Measurements from ENCODE around the gene EMILIN1.
A peak's percentile ranks its signal among the peaks of the same experiment; 100 is the strongest.
"Not testable (repeated sequence)": the region's sequence is repeated elsewhere in the genome, so short reads cannot be mapped to it uniquely, and the experiment has no call there.

The EMILIN1 gene

DNA sequence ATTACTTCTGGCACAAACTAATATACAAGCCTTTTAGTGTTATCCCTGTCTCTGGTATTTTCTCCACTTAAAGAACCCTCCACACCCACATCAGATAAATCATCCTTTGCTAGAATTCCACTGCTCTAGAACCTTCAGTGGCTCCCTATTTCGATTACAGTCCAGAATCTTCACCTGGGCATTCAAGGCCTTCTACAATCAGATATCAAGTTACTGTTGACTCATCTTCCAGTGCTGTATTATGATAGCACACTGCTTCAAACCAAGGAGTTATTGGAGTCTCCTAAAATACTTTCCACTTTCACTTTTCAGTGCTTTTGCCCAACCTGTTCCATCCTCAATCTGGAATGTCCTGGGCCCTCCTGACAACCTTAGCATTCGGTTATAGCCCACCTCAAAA is 37.1 kb downstream of the EMILIN1 start:
- H3K4me1 ChIP-seq: peaks cover 0 to 11% (median 2%) of the 10 kb centered on the region in 10 experiments; a peak in 5 of 20 replicates
- H4K20me1 ChIP-seq: no peaks in the 10 kb centered on the region; a peak in 1 of 22 replicates
- H3K4me2 ChIP-seq: no peak overlapping the region
- no peaks in the 10 kb centered on the region for H3K9me3 ChIP-seq (replicated peaks in 1 of 11)
- no peak overlapping the region for H3K4me3 ChIP-seq
- peaks cover 33 to 37% (median 36%) of the 10 kb centered on the region in 11 experiments for H3K27me3 ChIP-seq
- H3K36me3 ChIP-seq: no peaks in the 10 kb centered on the region
- no peak for TF ChIP-seq Cebpa-rat (IDR thresholded peaks at IDR 0.05)
- H3K27ac ChIP-seq: no peak overlapping the region
- no peak overlapping the region for H3K9ac ChIP-seq

DNA sequence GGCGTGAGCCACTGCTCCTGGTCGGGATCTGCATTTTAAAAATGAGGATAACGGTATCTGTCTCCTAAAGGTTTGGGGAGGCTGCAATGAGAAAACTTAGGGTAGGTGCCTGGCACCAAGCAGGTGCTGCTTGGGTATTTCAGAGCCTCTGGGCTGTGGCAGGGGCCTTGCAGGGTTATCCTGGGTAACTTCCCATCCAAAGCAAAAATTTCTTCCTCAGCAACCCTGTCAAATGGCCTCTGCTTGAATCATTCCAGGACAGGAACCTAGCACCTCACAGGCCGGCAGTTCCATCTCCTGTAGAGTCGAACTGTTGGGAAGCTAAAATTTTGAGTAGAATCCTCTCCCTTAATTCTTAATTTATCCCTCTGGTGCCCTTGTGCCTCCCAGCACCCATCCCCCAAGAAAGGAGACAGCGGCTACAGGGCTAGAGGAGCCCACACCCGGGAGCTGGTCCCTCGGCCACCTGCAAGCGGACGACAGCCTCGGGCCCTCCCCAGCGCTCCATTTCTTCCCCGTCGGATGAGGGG is 39.6 kb downstream of the EMILIN1 start:
- peak overlapping the region; percentile 50 to 72 (median 62) for H3K4me3 ChIP-seq
- H3K27me3 ChIP-seq: peaks cover 44 to 63% (median 62%) of the 10 kb centered on the region in 11 experiments
- H3K4me2 ChIP-seq: peak overlapping the region; percentile 78 to 94 (median 85)
- peaks cover 0 to 11% (median 2%) of the 10 kb centered on the region in 10 experiments; a peak in 5 of 20 replicates for H3K4me1 ChIP-seq
- H3K36me3 ChIP-seq: no peaks in the 10 kb centered on the region
- H4K20me1 ChIP-seq: no peaks in the 10 kb centered on the region; a peak in 1 of 22 replicates
- TF ChIP-seq Cebpa-rat (IDR thresholded peaks at IDR 0.05): no peak
- no peaks in the 10 kb centered on the region for H3K9me3 ChIP-seq (replicated peaks in 1 of 11)
- H3K27ac ChIP-seq: no peak overlapping the region
- peak overlapping the region in 8 of 11 experiments; percentile 48 to 74 (median 63); a peak in 11 of 22 replicates for H3K9ac ChIP-seq

DNA sequence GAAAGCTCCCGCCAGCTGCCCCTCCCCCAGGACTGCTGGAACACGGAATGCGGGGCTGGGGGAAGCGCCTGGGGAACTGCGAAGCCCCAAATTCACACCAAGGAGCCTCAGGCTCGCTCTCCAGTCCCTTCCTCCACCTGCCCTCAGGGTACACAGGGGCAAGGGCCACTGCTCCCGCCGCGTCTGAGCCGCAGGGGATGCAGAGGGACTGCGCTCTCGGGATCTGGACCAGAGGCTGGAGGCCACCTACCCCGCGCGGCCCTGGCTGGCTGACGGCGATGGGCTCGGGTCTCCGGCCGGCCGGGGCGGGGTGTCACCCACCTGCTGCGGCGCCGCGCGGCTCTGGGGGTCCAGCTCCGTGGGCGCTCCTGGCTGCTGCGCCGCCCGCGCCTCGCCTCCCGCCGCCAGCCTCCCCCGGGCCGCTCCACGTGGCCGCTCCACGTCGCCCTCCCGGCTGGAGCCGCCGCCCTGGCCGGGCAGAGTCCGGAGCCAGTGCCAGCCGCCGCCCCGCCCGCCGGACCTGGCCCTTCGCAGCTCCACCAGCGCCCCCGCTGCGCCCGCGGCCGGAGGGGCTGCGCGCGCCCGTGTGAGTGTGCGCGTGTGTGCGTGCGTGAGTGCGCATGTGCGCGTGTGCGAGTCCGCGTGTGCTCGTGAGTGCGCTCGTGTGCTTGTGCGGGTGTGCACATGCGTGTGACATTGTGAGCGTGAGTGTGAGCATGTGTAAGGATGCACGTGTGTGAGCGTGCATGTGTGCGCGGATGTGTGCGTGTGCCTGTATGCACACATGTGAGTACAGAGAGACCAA is 40.3 kb downstream of the EMILIN1 start, which contains the start of gene CGREF1:
Gene CGREF1 (minus strand): TSS at position 604 of the 805 bp plus-strand sequence. CDS start 14,762 bp downstream, outside the sequence.
- H3K9me3 ChIP-seq (replicated peaks in 1 of 11): no peaks in the 10 kb centered on the region
- H3K27ac ChIP-seq: peak within 1 kb of the TSS in 3 of 11 experiments; percentile 6 to 25 (median 12); a peak in 3 of 22 replicates
- peak within 1 kb of the TSS; percentile 78 to 94 (median 85) for H3K4me2 ChIP-seq
- no peaks in the 10 kb centered on the region for H3K36me3 ChIP-seq
- TF ChIP-seq Cebpa-rat (IDR thresholded peaks at IDR 0.05): no peak
- peak within 1 kb of the TSS; percentile 50 to 72 (median 62) for H3K4me3 ChIP-seq
- peaks cover 0 to 11% (median 2%) of the 10 kb centered on the region in 10 experiments; a peak in 5 of 20 replicates for H3K4me1 ChIP-seq
- no peaks in the 10 kb centered on the region for H4K20me1 ChIP-seq
- H3K9ac ChIP-seq: peak within 1 kb of the TSS; percentile 42 to 74 (median 58); a peak in 19 of 22 replicates
- H3K27me3 ChIP-seq: peaks cover 51 to 69% (median 68%) of the 10 kb centered on the region in 11 experiments

DNA sequence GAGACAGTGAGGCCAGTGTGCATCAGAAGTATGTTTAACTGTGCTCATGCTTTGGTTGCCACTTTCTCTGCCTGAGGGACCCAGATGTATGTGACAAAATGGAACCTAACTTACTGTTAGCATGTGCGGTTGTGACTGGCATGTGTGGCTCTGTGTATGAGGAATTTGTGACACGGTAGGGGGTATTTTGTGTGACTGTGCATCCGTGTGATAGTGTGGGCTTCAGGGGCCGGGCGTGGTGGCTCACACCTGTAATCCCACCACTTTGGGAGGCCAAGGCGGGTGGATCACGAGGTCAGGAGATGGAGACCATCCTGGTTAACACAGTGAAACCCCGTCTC is 40.9 kb downstream of the EMILIN1 start:
- H3K9me3 ChIP-seq (replicated peaks in 1 of 11); H3K27ac ChIP-seq; H3K36me3 ChIP-seq; H4K20me1 ChIP-seq: not testable (repeated sequence)
- Histone ChIP-seq H3K4me1 (peaks cover 0 to 11% (median 2%) of the 10 kb centered on the region in 10 experiments; a peak in 5 of 20 replicates), H3K4me3 (peak overlapping the region in 9 of 10 experiments; percentile 50 to 72 (median 62); a peak in 19 of 20 replicates), H3K9ac (peak overlapping the region in 2 of 11 experiments; percentile 58 to 61; a peak in 5 of 22 replicates), H3K27me3 (peaks cover 57 to 75% (median 74%) of the 10 kb centered on the region in 11 experiments), H3K4me2 (peak overlapping the region; percentile 78 to 94 (median 85))

DNA sequence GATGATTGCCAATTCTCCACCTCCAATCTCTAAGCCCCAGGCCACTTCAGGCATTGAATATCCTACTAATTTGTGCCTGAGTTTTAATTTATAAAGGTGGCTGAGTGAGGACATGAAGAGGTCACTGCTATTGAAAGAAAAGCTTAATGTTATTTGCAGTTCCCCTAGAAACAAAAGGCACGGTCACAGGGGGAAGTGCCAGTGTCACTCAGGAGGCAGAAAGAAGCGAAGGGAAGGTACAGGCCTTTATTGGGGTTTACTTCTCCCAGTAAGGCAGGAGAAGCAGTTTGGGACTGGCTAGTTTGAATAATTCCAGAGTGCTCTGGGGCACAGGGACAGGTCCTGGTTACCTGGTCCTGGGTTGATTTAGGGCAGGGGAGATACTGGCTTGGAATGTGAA is 43.5 kb downstream of the EMILIN1 start:
- Histone ChIP-seq H4K20me1 (no peaks in the 10 kb centered on the region), H3K9ac (no peak overlapping the region), H3K9me3 (replicated peaks in 1 of 11) (no peaks in the 10 kb centered on the region), H3K4me2 (no peak overlapping the region), H3K36me3 (no peaks in the 10 kb centered on the region), H3K4me1 (peaks cover 0 to 11% (median 2%) of the 10 kb centered on the region in 10 experiments; a peak in 5 of 20 replicates), H3K27me3 (peaks cover 60 to 80% (median 76%) of the 10 kb centered on the region in 11 experiments), H3K4me3 (no peak overlapping the region), H3K27ac (no peak overlapping the region)
- no peak for TF ChIP-seq Cebpa-rat (IDR thresholded peaks at IDR 0.05)

DNA sequence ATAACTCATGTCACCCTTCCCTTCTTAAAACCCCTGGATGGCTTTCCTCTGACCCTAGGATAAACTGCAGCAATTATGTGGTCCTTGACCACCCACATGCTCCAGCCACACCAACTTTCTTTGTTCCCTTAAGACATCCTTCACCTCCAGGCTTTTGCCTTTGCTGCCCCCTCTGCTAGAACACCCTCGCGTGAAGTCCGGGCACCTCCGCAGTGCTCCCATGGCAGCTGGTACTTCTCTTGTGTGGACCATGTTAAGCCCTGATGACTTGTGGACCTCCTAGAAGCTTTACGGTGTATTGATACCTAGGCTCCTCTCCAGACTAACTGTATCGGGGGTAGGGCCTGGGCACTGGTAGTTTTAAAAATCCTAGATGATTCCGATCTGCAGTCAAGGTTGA is 44.4 kb downstream of the EMILIN1 start:
- no peak overlapping the region for H3K4me2 ChIP-seq
- TF ChIP-seq Cebpa-rat (IDR thresholded peaks at IDR 0.05): no peak
- H3K9ac ChIP-seq: no peak overlapping the region
- H4K20me1 ChIP-seq: 0 out of 22 replicates have a peak, but pooled peaks cover 0 to under 1% (median 0%) of the 10 kb centered on the region in 11 experiments
- H3K4me1 ChIP-seq: peaks cover 0 to 11% (median 2%) of the 10 kb centered on the region in 10 experiments; a peak in 5 of 20 replicates
- H3K27me3 ChIP-seq: peaks cover 54 to 71% (median 67%) of the 10 kb centered on the region in 11 experiments
- no peak overlapping the region for H3K4me3 ChIP-seq
- H3K27ac ChIP-seq: no peak overlapping the region
- H3K36me3 ChIP-seq: no peaks in the 10 kb centered on the region
- H3K9me3 ChIP-seq (replicated peaks in 1 of 11): no peaks in the 10 kb centered on the region

DNA sequence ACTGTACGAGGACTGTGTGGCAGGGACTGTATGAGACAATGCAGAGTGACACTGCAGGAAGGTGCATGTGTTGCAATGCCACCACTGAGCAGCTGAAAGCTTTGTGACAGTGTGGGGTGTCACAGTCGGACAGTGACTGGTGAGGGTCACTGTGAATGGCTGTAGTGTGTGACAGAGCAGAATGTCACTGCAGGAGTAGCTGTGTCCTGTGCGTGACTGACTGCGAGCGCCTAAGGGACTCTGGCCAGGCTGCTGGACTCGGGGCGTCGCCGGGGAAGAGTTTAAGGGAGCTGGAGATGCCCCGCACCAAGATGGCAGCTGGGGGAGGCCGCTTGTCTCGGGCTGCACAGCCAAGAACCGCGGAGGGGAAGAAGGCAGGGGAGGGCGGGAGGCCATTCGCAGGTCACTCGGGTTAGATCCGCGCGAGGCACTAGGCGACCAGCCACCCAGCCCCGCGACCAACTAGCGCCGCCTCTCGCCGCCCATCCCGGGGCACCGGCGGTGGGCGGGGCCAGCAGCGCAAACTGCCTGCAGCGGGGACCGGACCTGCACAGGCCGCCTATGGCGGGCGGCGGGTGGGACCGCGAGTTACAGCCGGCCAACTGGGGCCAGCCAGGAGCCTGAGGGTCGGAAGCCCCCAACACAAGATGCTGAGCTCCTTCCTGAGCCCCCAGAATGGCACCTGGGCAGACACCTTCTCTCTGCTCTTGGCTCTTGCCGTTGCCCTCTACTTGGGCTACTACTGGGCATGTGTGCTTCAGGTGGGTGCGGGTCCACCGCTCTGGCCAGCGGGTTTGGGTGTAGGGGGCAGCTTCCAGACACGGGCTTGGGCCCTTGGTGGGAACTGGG is 45.1 kb downstream of the EMILIN1 start, which contains the start of gene ABHD1:
Gene ABHD1 (plus strand): TSS at position 514 of the 849 bp plus-strand sequence. CDS start 134 bp downstream, at position 648.
- Histone ChIP-seq H3K9me3 (replicated peaks in 1 of 11) (no peaks in the 10 kb centered on the region), H3K9ac (no peak within 1 kb of the TSS), H3K27ac (no peak within 1 kb of the TSS), H3K27me3 (peaks cover 47 to 64% (median 60%) of the 10 kb centered on the region in 11 experiments), H3K36me3 (peaks cover 0 to 5% (median 0%) of the 10 kb centered on the region in 11 experiments; a peak in 2 of 22 replicates), H3K4me3 (no peak within 1 kb of the TSS), H3K4me2 (no peak within 1 kb of the TSS), H4K20me1 (peaks cover 0 to 7% (median 0%) of the 10 kb centered on the region in 11 experiments; a peak in 2 of 22 replicates), H3K4me1 (peaks cover 0 to 8% (median under 1%) of the 10 kb centered on the region in 10 experiments; a peak in 5 of 20 replicates)
- no peak for TF ChIP-seq Cebpa-rat (IDR thresholded peaks at IDR 0.05)

DNA sequence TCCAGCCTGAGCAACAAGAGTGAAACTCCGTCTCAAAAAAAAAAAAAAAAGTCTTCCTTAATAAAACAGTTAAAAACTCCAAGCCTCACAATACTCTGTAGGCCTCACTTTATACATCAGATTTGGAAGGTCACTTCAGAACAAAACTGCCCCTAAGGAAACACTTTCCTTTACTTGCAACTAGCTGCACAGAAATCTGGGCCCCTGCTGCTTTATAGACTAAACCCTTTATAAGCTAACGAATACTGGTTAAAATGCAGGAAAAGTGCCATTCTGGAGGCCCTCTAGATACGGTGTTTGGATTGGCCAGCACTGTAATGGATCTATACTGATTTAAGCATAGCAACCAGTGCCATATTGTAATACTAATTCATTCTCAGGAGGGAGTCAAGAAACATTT is 46.7 kb downstream of the EMILIN1 start:
- Histone ChIP-seq H3K9ac (no peak overlapping the region), H3K27me3 (peaks cover 31 to 48% (median 44%) of the 10 kb centered on the region in 11 experiments), H3K27ac (no peak overlapping the region), H3K4me3 (no peak overlapping the region), H3K36me3 (peaks cover 7 to 21% (median 14%) of the 10 kb centered on the region in 11 experiments), H4K20me1 (peaks cover 0 to 23% (median 11%) of the 10 kb centered on the region in 11 experiments; a peak in 10 of 22 replicates), H3K4me2 (no peak overlapping the region), H3K9me3 (replicated peaks in 1 of 11) (no peaks in the 10 kb centered on the region), H3K4me1 (no peaks in the 10 kb centered on the region)
- no peak for TF ChIP-seq Cebpa-rat (IDR thresholded peaks at IDR 0.05)
